Endothelial cell of umbilical vein (primary cell): ENCODE data around the gene KCTD16. TPM values are rescaled to one million over a fixed set of nuclear protein-coding genes. Genes with fewer than 3 reads are reported as not detected.

ENCODE experiments used
- BruUV-seq: library from RNA; stranded (reverse); fragments of 400-500 nt; replicated peaks from 2 replicates; lab custom pipeline; 2021; lab: Mats Ljungman, UMichigan
- CTCF ChIA-PET: fragments of 300-600, 350-600 bp; sonication (Branson Sonifier 250); formaldehyde crosslinking; loops from one replicate; lab custom pipeline; 2021; ENCODE audit warnings: antibody characterized with exemption, inconsistent platforms; lab: Charles Lee
- POLR2A ChIA-PET: fragments of 300-600, 350-600 bp; sonication (Branson Sonifier 250); formaldehyde crosslinking; loops from one replicate; lab custom pipeline; 2021; ENCODE audit warnings: antibody characterized with exemption, inconsistent platforms; lab: Charles Lee
- DNase-seq: peaks from one replicate; pipeline ENCODE4 v3.0.0-alpha.2; 2011; ENCODE audit warnings: low read depth, low spot score
- FAIRE-seq: peaks from 2 replicates; lab custom pipeline; 2011; peaks lifted over from hg19 to GRCh38; lab: Jason Lieb, UNC
- H2AFZ ChIP-seq: 2 replicates; pipeline ENCODE4 v1.6.0; 2012; ENCODE audit warnings: low read depth, low read length, control low read depth, inconsistent platforms
- H3K27ac ChIP-seq: 2 replicates; pipeline ENCODE4 v1.5.1; 2011; ENCODE audit warnings: low read depth, mild to moderate bottlenecking, control low read depth, low read length, moderate library complexity; ENCODE audit not compliant: insufficient read depth
- H3K27me3 ChIP-seq, 2 experiments: 2 replicates each; pipeline versions ENCODE4 v1.6.0 to v1.6.1; 2011; ENCODE audit warnings: low read length in 2 of 2, mixed read lengths in 1 of 2; ENCODE audit not compliant: control insufficient read depth in 2 of 2, insufficient read depth in 2 of 2
- H3K36me3 ChIP-seq, 2 experiments: 2 replicates in 1 of 2; 3 replicates in 1 of 2; pipeline ENCODE4 v1.5.1; 2011; ENCODE audit warnings: low read length in 2 of 2, mild to moderate bottlenecking in 1 of 2, moderate library complexity in 1 of 2; ENCODE audit not compliant: control insufficient read depth in 2 of 2, insufficient read depth in 2 of 2; ENCODE audit errors: extremely low read depth in 1 of 2
- H3K4me1 ChIP-seq: 3 replicates; pipeline ENCODE4 v1.5.1; 2011; ENCODE audit warnings: mild to moderate bottlenecking, low read length; ENCODE audit not compliant: control insufficient read depth, insufficient read depth; ENCODE audit errors: extremely low read depth
- H3K4me2 ChIP-seq: 2 replicates; pipeline ENCODE4 v1.6.1; 2011; ENCODE audit warnings: low read length, control low read depth, mixed read lengths; ENCODE audit not compliant: insufficient read depth
- H3K4me3 ChIP-seq, 3 experiments: fragments of 200-600 bp in 1 of 3; sonication (generic), shearing (Covaris generic) in 1 of 3; replicated peaks in 1 of 3; 2 replicates each; pipeline ENCODE4 v1.5.1; 2011 to 2016; ENCODE audit warnings: control low read depth in 3 of 3, low read length in 3 of 3, mild to moderate bottlenecking in 2 of 3, inconsistent platforms in 1 of 3, low read depth in 1 of 3, moderate library complexity in 1 of 3; ENCODE audit not compliant: insufficient read depth in 1 of 3
- H3K79me2 ChIP-seq: 2 replicates; pipeline ENCODE4 v1.6.0; 2012; ENCODE audit warnings: low read length, inconsistent platforms; ENCODE audit not compliant: control insufficient read depth, insufficient read depth
- H3K9ac ChIP-seq: replicated peaks from 2 replicates; pipeline ENCODE3; 2011; ENCODE audit warnings: low read length, control low read depth; ENCODE audit not compliant: insufficient read depth; ENCODE audit errors: extremely low read depth
- H3K9me1 ChIP-seq: replicated peaks from 3 replicates; pipeline ENCODE4 v1.6.0; 2011; ENCODE audit warnings: mild to moderate bottlenecking, low read length; ENCODE audit not compliant: control insufficient read depth, insufficient read depth; ENCODE audit errors: extremely low read depth
- H3K9me3 ChIP-seq: replicated peaks from 2 replicates; pipeline ENCODE4 v1.5.1; 2012; ENCODE audit warnings: low read length, inconsistent platforms; ENCODE audit not compliant: control insufficient read depth, insufficient read depth
- H4K20me1 ChIP-seq: replicated peaks from 2 replicates; pipeline ENCODE3; 2011; ENCODE audit warnings: mild to moderate bottlenecking, low read length; ENCODE audit not compliant: control insufficient read depth, insufficient read depth; ENCODE audit errors: extremely low read depth
- CTCF ChIP-seq, 2 donors: IDR thresholded peaks; 1 replicate in 1 of 2; 2 replicates in 1 of 2; pipeline ENCODE4 v1.5.1; 2011; ENCODE audit warnings: low read length in 2 of 2, mild to moderate bottlenecking in 2 of 2, moderate library complexity in 2 of 2, control low read depth in 1 of 2, inconsistent platforms in 1 of 2, low read depth in 1 of 2; ENCODE audit not compliant: insufficient read depth in 1 of 2; ENCODE audit errors: extremely low read depth in 1 of 2
- EZH2 ChIP-seq: IDR thresholded peaks from 2 replicates; pipeline ENCODE4 v1.6.1; 2012; ENCODE audit warnings: borderline replicate concordance, low read depth, mild to moderate bottlenecking, moderate library complexity, low read length, inconsistent platforms; ENCODE audit not compliant: severe bottlenecking
- FOS ChIP-seq: IDR thresholded peaks from 2 replicates; pipeline ENCODE4 v1.6.1; 2011; ENCODE audit warnings: mild to moderate bottlenecking, low read length, moderate library complexity, borderline replicate concordance; ENCODE audit not compliant: insufficient read depth
- GATA2 ChIP-seq: IDR thresholded peaks from 2 replicates; pipeline ENCODE4 v1.7.0; 2011; ENCODE audit warnings: low read depth, mild to moderate bottlenecking, moderate library complexity, mixed read lengths, low read length; ENCODE audit not compliant: insufficient read length, insufficient read depth
- JUN ChIP-seq: IDR thresholded peaks from 2 replicates; pipeline ENCODE4 v1.6.1; 2011; ENCODE audit warnings: borderline replicate concordance, low read depth; ENCODE audit not compliant: insufficient read length, insufficient read depth
- MAX ChIP-seq: IDR thresholded peaks from 2 replicates; pipeline ENCODE4 v1.6.1; 2011; ENCODE audit not compliant: insufficient read depth, insufficient read length
- MYC ChIP-seq: IDR thresholded peaks from one replicate; pipeline ENCODE4 v1.6.1; 2011; ENCODE audit warnings: mild to moderate bottlenecking, low read depth, low read length
- POLR2A ChIP-seq: IDR thresholded peaks from 2 replicates; pipeline ENCODE4 v1.6.1; 2012; ENCODE audit warnings: low read depth, mild to moderate bottlenecking, control low read depth, low read length
- POLR2AphosphoS5 ChIP-seq: IDR thresholded peaks from 2 replicates; pipeline ENCODE4 v1.6.1; 2012; ENCODE audit warnings: low read depth, mild to moderate bottlenecking, control low read depth, low read length, moderate library complexity; ENCODE audit not compliant: insufficient read depth
- dilution Hi-C: fragments of 300-500 bp; cut with MboI; formaldehyde crosslinking; loops from one replicate; pipeline ENCODE4 v1.15.0; 2019; ENCODE audit warnings: low sequenced_read_pairs; ENCODE audit not compliant: extremely low pct_ligation_motif_present
- intact Hi-C: fragments of 100-400 bp; cut with micrococcal nuclease; formaldehyde crosslinking; loops from one replicate; pipeline ENCODE4 v1.10.0; 2022
- polyA plus RNA-seq, 4 experiments: library from polyadenylated mRNA; depleted of rRNA in 3 of 4; stranded (reverse) in 3 of 4; unstranded in 1 of 4; fragments of >200 nt; gene quantifications; 2 replicates each; pipeline versions ENCODE4 v1.2.1 to v1.2.3, GENCODE V29; 2011 to 2012; ENCODE audit warnings: missing spikeins in 1 of 4
- total RNA-seq: library from RNA; stranded (reverse); gene quantifications from 2 replicates; pipeline ENCODE4 v1.2.3, GENCODE V29; 2021

Gene KCTD16
- total and polyA plus RNA-seq, 2 donors (not counting 3 experiments of a cell fraction or from before 2014, with no cell fraction given): 0.21 to 0.49 TPM

- no peak for TF ChIP-seq MAX
- no peak for TF ChIP-seq GATA2
- no peak for TF ChIP-seq POLR2AphosphoS5
- no peak for TF ChIP-seq JUN
- TF ChIP-seq POLR2A: no peak
- no peak for TF ChIP-seq MYC
- H3K27ac ChIP-seq: no peak overlapping the region
- H3K9me1 ChIP-seq: no peaks in the 10 kb centered on the region
- H3K4me3 ChIP-seq: no peak overlapping the region
- no peak overlapping the region for H2AFZ ChIP-seq
- FAIRE-seq (no peak), DNase-seq (no peak)
- no peak overlapping the region for H3K9ac ChIP-seq
- no peaks in the 10 kb centered on the region for H4K20me1 ChIP-seq
- H3K79me2 ChIP-seq: no peaks in the 10 kb centered on the region
- H3K9me3 ChIP-seq: no peaks in the 10 kb centered on the region
- BruUV-seq: no TSS peak
- no peak overlapping the region for H3K4me2 ChIP-seq
- H3K4me1 ChIP-seq: peaks cover 14% of the 10 kb centered on the region
- H3K36me3 ChIP-seq: no peaks in the 10 kb centered on the region
- H3K27me3 ChIP-seq: no peaks in the 10 kb centered on the region
- dilution Hi-C loops: no loop called here
- CTCF ChIA-PET: interaction anchor here (1.0 to 3.5 kb wide), 5 partner anchors 8 to 50 kb away, joined by 3 to 24 read pairs (median 7); no protein-coding TSS in a partner anchor
- POLR2A ChIA-PET: no interaction called here
- intact Hi-C loops: no loop called here
These were observed 48.0 kb upstream of the KCTD16 start for GRCh38 chr5:144122641-144123040.

GRCh38 chr5:144125163-144125726 is 45.4 kb upstream of the KCTD16 start:
- no peaks in the 10 kb centered on the region for H3K9me1 ChIP-seq
- no peaks in the 10 kb centered on the region for H3K27me3 ChIP-seq
- H3K9me3 ChIP-seq: no peaks in the 10 kb centered on the region
- H3K9ac ChIP-seq: no peak overlapping the region
- H3K27ac ChIP-seq: no peak overlapping the region
- H3K4me1 ChIP-seq: peaks cover 14% of the 10 kb centered on the region
- no TSS peak for BruUV-seq
- DNase-seq: no peak
- dilution Hi-C loops (no loop called here), intact Hi-C loops (no loop called here)
- ChIA-PET POLR2A (no interaction called here), CTCF (interaction anchor here (1.4 to 1.6 kb wide), 2 partner anchors 17 to 20 kb away, joined by 4 to 5 read pairs; no protein-coding TSS in a partner anchor)
- no peak overlapping the region for H3K4me3 ChIP-seq
- H2AFZ ChIP-seq: no peak overlapping the region
- no peaks in the 10 kb centered on the region for H3K79me2 ChIP-seq
- no peaks in the 10 kb centered on the region for H4K20me1 ChIP-seq
- H3K36me3 ChIP-seq: no peaks in the 10 kb centered on the region
- no peak overlapping the region for H3K4me2 ChIP-seq
- FAIRE-seq: no peak
- no peak for TF ChIP-seq MAX
- TF ChIP-seq FOS: no peak
- no peak for TF ChIP-seq POLR2AphosphoS5
- no peak for TF ChIP-seq GATA2
- no peak for TF ChIP-seq POLR2A
- TF ChIP-seq CTCF (IDR thresholded peaks at IDR 0.05; ENCODE audit: extremely low read depth in 1 of 2, insufficient read depth in 1 of 2, low read depth in 1 of 2, low read length in 2 of 2): no peak
- TF ChIP-seq MYC: no peak
- no peak for TF ChIP-seq EZH2
- TF ChIP-seq JUN: no peak
